ENCODE measurements around the gene PRMT5.

DNA sequence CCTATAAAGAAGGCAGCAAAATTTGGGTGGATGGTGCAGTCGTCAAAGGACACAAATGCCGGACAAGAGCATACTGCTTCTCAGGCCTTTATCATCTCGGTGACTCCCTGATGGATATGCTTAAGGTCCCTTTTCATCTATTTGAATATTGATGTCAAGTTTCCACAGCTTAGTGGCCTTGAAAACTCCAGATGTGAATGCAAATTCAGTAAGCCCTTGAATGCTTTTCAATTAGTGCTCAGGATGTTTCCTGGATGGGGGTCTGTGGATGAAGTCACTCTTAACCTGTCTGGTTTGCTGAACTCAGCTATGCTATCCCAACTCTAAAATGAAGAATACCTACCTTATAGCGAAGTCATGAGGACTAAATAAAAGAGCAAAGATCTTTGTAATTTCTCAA lies 35.5 kb downstream of the PRMT5 start:
- TF ChIP-seq, protein P1, sequence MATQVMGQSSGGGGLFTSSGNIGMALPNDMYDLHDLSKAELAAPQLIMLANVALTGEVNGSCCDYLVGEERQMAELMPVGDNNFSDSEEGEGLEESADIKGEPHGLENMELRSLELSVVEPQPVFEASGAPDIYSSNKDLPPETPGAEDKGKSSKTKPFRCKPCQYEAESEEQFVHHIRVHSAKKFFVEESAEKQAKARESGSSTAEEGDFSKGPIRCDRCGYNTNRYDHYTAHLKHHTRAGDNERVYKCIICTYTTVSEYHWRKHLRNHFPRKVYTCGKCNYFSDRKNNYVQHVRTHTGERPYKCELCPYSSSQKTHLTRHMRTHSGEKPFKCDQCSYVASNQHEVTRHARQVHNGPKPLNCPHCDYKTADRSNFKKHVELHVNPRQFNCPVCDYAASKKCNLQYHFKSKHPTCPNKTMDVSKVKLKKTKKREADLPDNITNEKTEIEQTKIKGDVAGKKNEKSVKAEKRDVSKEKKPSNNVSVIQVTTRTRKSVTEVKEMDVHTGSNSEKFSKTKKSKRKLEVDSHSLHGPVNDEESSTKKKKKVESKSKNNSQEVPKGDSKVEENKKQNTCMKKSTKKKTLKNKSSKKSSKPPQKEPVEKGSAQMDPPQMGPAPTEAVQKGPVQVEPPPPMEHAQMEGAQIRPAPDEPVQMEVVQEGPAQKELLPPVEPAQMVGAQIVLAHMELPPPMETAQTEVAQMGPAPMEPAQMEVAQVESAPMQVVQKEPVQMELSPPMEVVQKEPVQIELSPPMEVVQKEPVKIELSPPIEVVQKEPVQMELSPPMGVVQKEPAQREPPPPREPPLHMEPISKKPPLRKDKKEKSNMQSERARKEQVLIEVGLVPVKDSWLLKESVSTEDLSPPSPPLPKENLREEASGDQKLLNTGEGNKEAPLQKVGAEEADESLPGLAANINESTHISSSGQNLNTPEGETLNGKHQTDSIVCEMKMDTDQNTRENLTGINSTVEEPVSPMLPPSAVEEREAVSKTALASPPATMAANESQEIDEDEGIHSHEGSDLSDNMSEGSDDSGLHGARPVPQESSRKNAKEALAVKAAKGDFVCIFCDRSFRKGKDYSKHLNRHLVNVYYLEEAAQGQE (IDR thresholded peaks at IDR 0.05; ENCODE audit: insufficient read depth in 1 of 2, low read depth in 2 of 2, low read length in 2 of 2), result no peak
- TF ChIP-seq POLR2AphosphoS5 (IDR thresholded peaks at IDR 0.05; ENCODE audit: low read depth, low read length) (no peak), TAF1 (IDR thresholded peaks at IDR 0.05; ENCODE audit: borderline replicate concordance, insufficient read depth, low read length) (no peak), SIN3A (IDR thresholded peaks at IDR 0.05; ENCODE audit: borderline replicate concordance, insufficient read depth, low read length) (no peak)
